Naive thymus-derived CD4-positive, alpha-beta T cell (primary cell): ENCODE results near the gene LDB2. TPM values are rescaled to one million over a fixed set of nuclear protein-coding genes. Genes with fewer than 3 reads are reported as not detected.

ENCODE experiments used
- ATAC-seq: fragments of 150-1000 bp; cut with Tn5 transposase; 2 replicates; pipeline ENCODE4 v1.10.0; 2021; ENCODE audit warnings: mild to moderate bottlenecking, moderate library complexity
- CTCF ChIA-PET: fragments of 350-600 bp; sonication (Branson Sonifier 250); formaldehyde crosslinking; loops from one replicate; lab custom pipeline; 2021; ENCODE audit warnings: antibody characterized with exemption; lab: Charles Lee
- POLR2A ChIA-PET: fragments of 350-600 bp; sonication (Branson Sonifier 250); formaldehyde crosslinking; loops from one replicate; lab custom pipeline; 2021; ENCODE audit warnings: antibody characterized with exemption, inconsistent platforms; lab: Charles Lee
- DNase-seq, 9 donors: peaks; one replicate each; pipeline versions ENCODE4 v3.0.0 to v3.0.0-alpha.2; 2020 to 2022; ENCODE audit warnings: mixed read lengths in 1 of 9
- H3K27ac ChIP-seq: one replicate; pipeline ENCODE4 v1.7.0; 2013; ENCODE audit warnings: mild to moderate bottlenecking, low read depth, low read length, moderate library complexity
- H3K27me3 ChIP-seq, 2 donors: one replicate each; pipeline ENCODE4 v1.7.0; 2013; ENCODE audit warnings: low read length in 2 of 2, mild to moderate bottlenecking in 2 of 2, moderate library complexity in 2 of 2; ENCODE audit not compliant: control insufficient read depth in 2 of 2, insufficient read depth in 2 of 2
- H3K36me3 ChIP-seq, 3 experiments: 1 replicate in 2 of 3; 2 replicates in 1 of 3; pipeline ENCODE4 v1.7.0; 2013; ENCODE audit warnings: low read length in 3 of 3, mild to moderate bottlenecking in 3 of 3, moderate library complexity in 1 of 3; ENCODE audit not compliant: insufficient read depth in 3 of 3, control insufficient read depth in 2 of 3
- H3K4me1 ChIP-seq, 2 donors: one replicate each; pipeline ENCODE4 v1.7.0; 2013; ENCODE audit warnings: low read length in 2 of 2, mild to moderate bottlenecking in 2 of 2, moderate library complexity in 1 of 2; ENCODE audit not compliant: control insufficient read depth in 2 of 2, insufficient read depth in 2 of 2
- H3K4me3 ChIP-seq: 2 replicates; pipeline ENCODE4 v1.7.0; 2013; ENCODE audit warnings: mild to moderate bottlenecking, low read length
- H3K9me3 ChIP-seq, 3 experiments: 1 replicate in 2 of 3; 2 replicates in 1 of 3; pipeline ENCODE4 v1.7.0; 2013; ENCODE audit warnings: low read length in 3 of 3; ENCODE audit not compliant: control insufficient read depth in 2 of 3
- H3K27ac Mint-ChIP-seq, 9 donors: one replicate each; pipeline ENCODE4 v1.8.0; 2020 to 2022; ENCODE audit warnings: mixed read lengths in 9 of 9, mild to moderate bottlenecking in 8 of 9, moderate library complexity in 5 of 9, inconsistent platforms in 2 of 9
- H3K27me3 Mint-ChIP-seq, 5 donors: one replicate each; pipeline ENCODE4 v1.8.0; 2021 to 2022; ENCODE audit warnings: mixed read lengths in 5 of 5, mild to moderate bottlenecking in 1 of 5
- H3K36me3 Mint-ChIP-seq, 5 donors: one replicate each; pipeline ENCODE4 v1.8.0; 2020 to 2022; ENCODE audit warnings: mixed read lengths in 5 of 5, mild to moderate bottlenecking in 3 of 5, inconsistent platforms in 1 of 5
- H3K4me1 Mint-ChIP-seq, 7 donors: one replicate each; pipeline ENCODE4 v1.8.0; 2020 to 2022; ENCODE audit warnings: mixed read lengths in 7 of 7, mild to moderate bottlenecking in 3 of 7, inconsistent platforms in 1 of 7
- H3K4me3 Mint-ChIP-seq, 10 donors: one replicate each; pipeline ENCODE4 v1.8.0; 2020 to 2022; ENCODE audit warnings: mild to moderate bottlenecking in 10 of 10, mixed read lengths in 10 of 10, moderate library complexity in 6 of 10, inconsistent platforms in 2 of 10
- H3K9me3 Mint-ChIP-seq, 11 donors: one replicate each; pipeline ENCODE4 v1.8.0; 2020 to 2022; ENCODE audit warnings: mixed read lengths in 11 of 11, mild to moderate bottlenecking in 4 of 11, inconsistent platforms in 1 of 11, moderate library complexity in 1 of 11
- intact Hi-C, 2 donors: fragments of 100-400 bp; cut with micrococcal nuclease; formaldehyde crosslinking; loops; one replicate each; pipeline ENCODE4 v1.15.1; 2023
- polyA plus RNA-seq, 2 donors: library from polyadenylated mRNA; unstranded; fragments of 300-500 nt; fragmentation: Illumina TruSeq; gene quantifications; one replicate each; pipeline ENCODE4 v1.2.3, GENCODE V29; 2021
- total RNA-seq, 6 experiments: library from RNA in 5 of 6; stranded (reverse) in 5 of 6; gene quantifications; 1 replicate in 5 of 6; 2 replicates in 1 of 6; pipeline ENCODE4 v1.2.3 and lab custom pipeline; 2021 to 2026

Gene LDB2
- total RNA-seq (1 to 10 TPM in 1 of 5 experiments, under 1 TPM in 1, not detected in 3; 0.29 to 1.5 TPM), polyA plus RNA-seq (not detected), total RNA-seq (lab: John Stamatoyannopoulos, UW) (not detected)

- peak within 1 kb of the TSS in 9 of 10 donors; percentile 19 to 83 (median 65) for H3K4me3 Mint-ChIP-seq
These were observed at the start of gene LDB2 for GRCh38 chr4:16897991-16898827. LDB2 (minus strand) TSS chr4:16898645.

GRCh38 chr4:16942491-16942890 is 44.0 kb upstream of the LDB2 start:
- H3K27me3 ChIP-seq = no peaks in the 10 kb centered on the region
- Mint-ChIP-seq H3K27me3 (peaks cover 0 to 34% (median 13%) of the 10 kb centered on the region in 5 donors), H3K4me3 (no peak overlapping the region), H3K4me1 (peaks cover 0 to 1% (median 0%) of the 10 kb centered on the region in 7 donors), H3K36me3 (peaks cover 0 to 5% (median 0%) of the 10 kb centered on the region in 5 donors), H3K9me3 (peaks cover 0 to 15% (median 0%) of the 10 kb centered on the region in 11 donors), H3K27ac (no peak overlapping the region)
- no peaks in the 10 kb centered on the region for H3K36me3 ChIP-seq
- no peak overlapping the region for H3K4me3 ChIP-seq
- no peaks in the 10 kb centered on the region for H3K4me1 ChIP-seq
- DNase-seq (no peak), ATAC-seq (no peak)
- no peak overlapping the region for H3K27ac ChIP-seq
- H3K9me3 ChIP-seq = no peaks in the 10 kb centered on the region
- CTCF ChIA-PET = no interaction called here
- POLR2A ChIA-PET = no interaction called here
- intact Hi-C loops = no loop called here

More at GRCh38 chr4:16897991-16898827, at the start of gene LDB2:
- Mint-ChIP-seq H3K36me3 (no peaks in the 10 kb centered on the region), H3K27me3 (peaks cover 12 to 29% (median 20%) of the 10 kb centered on the region in 5 donors), H3K4me1 (peaks cover 5 to 45% (median 21%) of the 10 kb centered on the region in 7 donors), H3K27ac (peak within 1 kb of the TSS in 2 of 9 donors; percentile 46 to 66), H3K9me3 (no peaks in the 10 kb centered on the region)
- Histone ChIP-seq H3K27ac (no peak within 1 kb of the TSS), H3K4me1 (peaks cover 9 to 12% of the 10 kb centered on the region in 2 donors), H3K27me3 (no peaks in the 10 kb centered on the region), H3K36me3 (no peaks in the 10 kb centered on the region), H3K9me3 (no peaks in the 10 kb centered on the region), H3K4me3 (no peak within 1 kb of the TSS)
- ChIA-PET CTCF (no interaction called here), POLR2A (no interaction called here)
- ATAC-seq (no peak), DNase-seq (peak in 1 of 9 donors; percentile 12)
- intact Hi-C loops = loop anchor here in 1 of 2 donors (10.0 kb wide), 1 partner anchor 437 kb away; no protein-coding TSS in a partner anchor

GRCh38 chr4:16939178-16939577 is 40.7 kb upstream of the LDB2 start:
- no peaks in the 10 kb centered on the region for H3K27me3 ChIP-seq
- no peak for ATAC-seq
- CTCF ChIA-PET = no interaction called here
- Mint-ChIP-seq H3K4me3 (no peak overlapping the region), H3K27me3 (peaks cover 0 to 41% (median 17%) of the 10 kb centered on the region in 5 donors), H3K27ac (no peak overlapping the region), H3K4me1 (peaks cover 0 to 1% (median 0%) of the 10 kb centered on the region in 7 donors), H3K36me3 (peaks cover 0 to 5% (median 0%) of the 10 kb centered on the region in 5 donors), H3K9me3 (peaks cover 0 to 15% (median 0%) of the 10 kb centered on the region in 11 donors)
- intact Hi-C loops = no loop called here
- no peak overlapping the region for H3K4me3 ChIP-seq
- H3K9me3 ChIP-seq = no peaks in the 10 kb centered on the region
- H3K36me3 ChIP-seq = no peaks in the 10 kb centered on the region
- no peak for DNase-seq
- no peak overlapping the region for H3K27ac ChIP-seq
- no peaks in the 10 kb centered on the region for H3K4me1 ChIP-seq
- POLR2A ChIA-PET = no interaction called here

- Mint-ChIP-seq H3K4me1 (peaks cover 0 to 1% (median 0%) of the 10 kb centered on the region in 7 donors), H3K27ac (no peak overlapping the region), H3K4me3 (no peak overlapping the region), H3K27me3 (peaks cover 0 to 45% (median 17%) of the 10 kb centered on the region in 5 donors), H3K36me3 (peaks cover 0 to 5% (median 0%) of the 10 kb centered on the region in 5 donors), H3K9me3 (peaks cover 0 to 15% (median 0%) of the 10 kb centered on the region in 11 donors)
- no peak for ATAC-seq
- H3K9me3 ChIP-seq = no peaks in the 10 kb centered on the region
- intact Hi-C loops = no loop called here
- H3K4me3 ChIP-seq = no peak overlapping the region
- no peaks in the 10 kb centered on the region for H3K27me3 ChIP-seq
- H3K27ac ChIP-seq = no peak overlapping the region
- no peaks in the 10 kb centered on the region for H3K36me3 ChIP-seq
- DNase-seq = no peak
- CTCF ChIA-PET = no interaction called here
- POLR2A ChIA-PET = no interaction called here
- H3K4me1 ChIP-seq = no peaks in the 10 kb centered on the region
These were observed 40.1 kb upstream of the LDB2 start for GRCh38 chr4:16938512-16939040.

GRCh38 chr4:16931339-16932305 is 33.2 kb upstream of the LDB2 start:
- Histone ChIP-seq H3K36me3 (no peaks in the 10 kb centered on the region), H3K27ac (no peak overlapping the region), H3K4me3 (no peak overlapping the region), H3K27me3 (no peaks in the 10 kb centered on the region), H3K9me3 (no peaks in the 10 kb centered on the region), H3K4me1 (no peaks in the 10 kb centered on the region)
- POLR2A ChIA-PET = no interaction called here
- no peak for ATAC-seq
- Mint-ChIP-seq H3K27ac (no peak overlapping the region), H3K27me3 (peaks cover 0 to 42% (median 12%) of the 10 kb centered on the region in 5 donors), H3K9me3 (peaks cover 0 to 5% (median 3%) of the 10 kb centered on the region in 11 donors), H3K4me1 (no peaks in the 10 kb centered on the region), H3K4me3 (no peak overlapping the region), H3K36me3 (no peaks in the 10 kb centered on the region)
- CTCF ChIA-PET = no interaction called here
- intact Hi-C loops = no loop called here
- DNase-seq = no peak

- Histone ChIP-seq H3K36me3 (no peaks in the 10 kb centered on the region), H3K4me1 (no peaks in the 10 kb centered on the region), H3K27me3 (no peaks in the 10 kb centered on the region), H3K9me3 (peaks cover 0 to 3% (median 0%) of the 10 kb centered on the region in 3 experiments), H3K27ac (no peak overlapping the region), H3K4me3 (no peak overlapping the region)
- no peaks in the 10 kb centered on the region for H3K4me1 Mint-ChIP-seq
- peaks cover 9 to 40% (median 18%) of the 10 kb centered on the region in 5 donors for H3K27me3 Mint-ChIP-seq
- no peak for DNase-seq
- H3K36me3 Mint-ChIP-seq = no peaks in the 10 kb centered on the region
- no peak for ATAC-seq
- intact Hi-C loops = no loop called here
- peaks cover 0 to 5% (median 0%) of the 10 kb centered on the region in 11 donors for H3K9me3 Mint-ChIP-seq
- no peak overlapping the region for H3K27ac Mint-ChIP-seq
- POLR2A ChIA-PET = no interaction called here
- no peak overlapping the region for H3K4me3 Mint-ChIP-seq
- CTCF ChIA-PET = no interaction called here
These were observed 27.8 kb upstream of the LDB2 start for GRCh38 chr4:16926214-16926613.
